Measurements from ENCODE around the gene CMIP. TPM values are rescaled to one million over a fixed set of nuclear protein-coding genes. Genes with fewer than 3 reads are reported as not detected.

CMIP gene
- total RNA-seq, 4 donors from 2014 or later = 14.5 to 24.6 (median 21.0) TPM

GRCh38 chr16:81526199-81526598 lies 81.6 kb downstream of the CMIP start:
- whole genome bisulfite sequencing = 80% methylated on average over 4 of the region's 4 CpGs
- Histone ChIP-seq H3K4me3 (no peak overlapping the region), H3K27me3 (no peaks in the 10 kb centered on the region), H3K27ac (replicated peaks in 1 of 4) (peak overlapping the region; percentile 31 to 56 (median 46)), H3K9me3 (no peaks in the 10 kb centered on the region), H3K36me3 (no peaks in the 10 kb centered on the region), H3K4me1 (peaks cover 10 to 38% (median 24%) of the 10 kb centered on the region in 4 donors)
- TF ChIP-seq EP300 (IDR thresholded peaks at IDR 0.05) (no peak), POLR2AphosphoS5 (IDR thresholded peaks at IDR 0.05) (no peak), POLR2A (IDR thresholded peaks at IDR 0.05; ENCODE audit: low read depth) (no peak)
- TF ChIP-seq, protein P1, sequence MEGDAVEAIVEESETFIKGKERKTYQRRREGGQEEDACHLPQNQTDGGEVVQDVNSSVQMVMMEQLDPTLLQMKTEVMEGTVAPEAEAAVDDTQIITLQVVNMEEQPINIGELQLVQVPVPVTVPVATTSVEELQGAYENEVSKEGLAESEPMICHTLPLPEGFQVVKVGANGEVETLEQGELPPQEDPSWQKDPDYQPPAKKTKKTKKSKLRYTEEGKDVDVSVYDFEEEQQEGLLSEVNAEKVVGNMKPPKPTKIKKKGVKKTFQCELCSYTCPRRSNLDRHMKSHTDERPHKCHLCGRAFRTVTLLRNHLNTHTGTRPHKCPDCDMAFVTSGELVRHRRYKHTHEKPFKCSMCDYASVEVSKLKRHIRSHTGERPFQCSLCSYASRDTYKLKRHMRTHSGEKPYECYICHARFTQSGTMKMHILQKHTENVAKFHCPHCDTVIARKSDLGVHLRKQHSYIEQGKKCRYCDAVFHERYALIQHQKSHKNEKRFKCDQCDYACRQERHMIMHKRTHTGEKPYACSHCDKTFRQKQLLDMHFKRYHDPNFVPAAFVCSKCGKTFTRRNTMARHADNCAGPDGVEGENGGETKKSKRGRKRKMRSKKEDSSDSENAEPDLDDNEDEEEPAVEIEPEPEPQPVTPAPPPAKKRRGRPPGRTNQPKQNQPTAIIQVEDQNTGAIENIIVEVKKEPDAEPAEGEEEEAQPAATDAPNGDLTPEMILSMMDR (IDR thresholded peaks at IDR 0.05) = no peak
- intact Hi-C loops (cut with DNase I) = no loop called here
- DNase-seq (ENCODE audit: extremely low spot score) = no peak

- Histone ChIP-seq H3K27me3 (no peaks in the 10 kb centered on the region), H3K4me1 (peaks cover 10 to 39% (median 25%) of the 10 kb centered on the region in 4 donors), H3K36me3 (no peaks in the 10 kb centered on the region), H3K27ac (replicated peaks in 1 of 4) (peak overlapping the region; percentile 31 to 56 (median 46)), H3K4me3 (no peak overlapping the region), H3K9me3 (no peaks in the 10 kb centered on the region)
- TF ChIP-seq, protein P1 (IDR thresholded peaks at IDR 0.05) = no peak
- TF ChIP-seq POLR2AphosphoS5 (IDR thresholded peaks at IDR 0.05) (peak in 1 of 2 donors; percentile 18), EP300 (IDR thresholded peaks at IDR 0.05) (no peak), POLR2A (IDR thresholded peaks at IDR 0.05; ENCODE audit: low read depth) (no peak)
- no peak for DNase-seq (ENCODE audit: extremely low spot score)
- 20% methylated on average over 9 of the region's 9 CpGs for WGBS
- intact Hi-C loops (cut with DNase I) = no loop called here
Measured at GRCh38 chr16:81526935-81527334, 82.3 kb downstream of the CMIP start.

DNA sequence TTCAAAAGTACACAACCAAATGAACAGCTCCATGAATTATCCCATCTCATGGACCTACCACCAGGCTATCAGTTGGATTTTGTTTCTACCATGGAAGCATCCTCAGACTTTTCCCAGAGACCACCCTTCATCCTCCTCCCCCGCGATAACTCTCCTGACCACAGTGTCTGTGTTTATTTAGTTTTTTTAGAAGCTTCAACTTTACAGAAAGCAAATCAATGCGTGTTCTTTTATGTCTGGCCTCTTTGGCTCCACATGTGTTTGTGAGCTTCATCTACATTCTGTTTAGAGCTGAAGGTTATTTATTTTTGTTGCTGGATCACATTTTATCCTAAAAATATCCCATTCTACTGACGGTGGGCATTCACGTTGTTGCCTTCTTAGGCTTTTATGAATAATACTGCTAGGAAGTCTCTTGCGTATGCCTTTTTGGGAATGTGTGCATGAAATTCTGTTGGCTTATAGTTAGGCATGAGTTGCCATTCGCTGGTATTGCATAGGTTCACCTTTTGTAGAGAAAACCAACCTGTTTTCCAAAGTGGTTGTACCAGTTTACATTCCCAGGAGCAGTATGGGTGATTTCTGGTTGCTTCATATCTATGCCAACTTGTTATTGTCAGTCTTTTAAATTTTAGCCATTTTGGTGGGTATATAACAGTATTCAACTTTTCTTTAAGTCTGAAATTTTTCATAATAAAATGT lies 83.0 kb downstream of the CMIP start:
- H3K4me1 ChIP-seq = peaks cover 10 to 39% (median 25%) of the 10 kb centered on the region in 4 donors
- no peak for DNase-seq (ENCODE audit: extremely low spot score)
- H3K27ac ChIP-seq (replicated peaks in 1 of 4) = peak overlapping the region in 1 of 4 donors; percentile 49
- H3K27me3 ChIP-seq = no peaks in the 10 kb centered on the region
- H3K36me3 ChIP-seq = no peaks in the 10 kb centered on the region
- no peaks in the 10 kb centered on the region for H3K9me3 ChIP-seq
- H3K4me3 ChIP-seq = no peak overlapping the region
- WGBS = 91% methylated on average over 7 of the region's 7 CpGs
- TF ChIP-seq, protein P1 (IDR thresholded peaks at IDR 0.05) = no peak
- no peak for TF ChIP-seq POLR2A (IDR thresholded peaks at IDR 0.05; ENCODE audit: low read depth)
- no peak for TF ChIP-seq POLR2AphosphoS5 (IDR thresholded peaks at IDR 0.05)
- TF ChIP-seq EP300 (IDR thresholded peaks at IDR 0.05) = no peak
- intact Hi-C loops (cut with DNase I) = no loop called here

DNA sequence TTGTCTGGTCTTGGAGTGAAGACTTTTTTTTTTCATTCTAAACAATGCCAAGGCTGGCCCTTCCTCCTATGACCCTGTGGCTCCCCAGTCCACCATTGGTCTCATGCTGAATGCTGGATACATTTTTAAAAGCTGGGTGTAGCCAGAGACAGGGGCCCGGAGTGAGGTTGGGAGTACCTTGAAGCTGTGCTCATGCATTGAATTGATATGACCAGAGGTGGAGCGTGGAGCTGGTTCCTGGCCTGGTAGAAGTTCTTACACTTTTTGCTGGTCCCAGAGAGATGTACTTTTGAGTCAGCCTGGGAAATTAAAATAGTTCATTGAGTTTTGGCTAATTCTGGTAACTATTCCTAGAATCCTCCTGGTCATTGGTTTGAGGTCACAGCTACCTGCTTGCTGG lies 83.6 kb downstream of the CMIP start:
- no peaks in the 10 kb centered on the region for H3K9me3 ChIP-seq
- H3K27me3 ChIP-seq = no peaks in the 10 kb centered on the region
- no peak overlapping the region for H3K27ac ChIP-seq (replicated peaks in 1 of 4)
- H3K4me3 ChIP-seq = no peak overlapping the region
- 90% methylated on average over 2 of the region's 2 CpGs for WGBS
- TF ChIP-seq EP300 (IDR thresholded peaks at IDR 0.05) (no peak), POLR2A (IDR thresholded peaks at IDR 0.05; ENCODE audit: low read depth) (no peak), POLR2AphosphoS5 (IDR thresholded peaks at IDR 0.05) (no peak)
- TF ChIP-seq, protein P1 (IDR thresholded peaks at IDR 0.05) = no peak
- DNase-seq (ENCODE audit: extremely low spot score) = no peak
- peaks cover 10 to 36% (median 23%) of the 10 kb centered on the region in 4 donors for H3K4me1 ChIP-seq
- intact Hi-C loops (cut with DNase I) = no loop called here
- H3K36me3 ChIP-seq = no peaks in the 10 kb centered on the region

Measured in esophagus muscularis mucosa (tissue), 4 donors.